Astrocyte of the spinal cord (primary cell): Measurements from ENCODE around the gene PCSK2.

Source experiments
- DNase-seq: peaks from one replicate; pipeline ENCODE4 v3.0.0; 2011; ENCODE audit warnings: low read depth, low spot score
- H3K4me3 ChIP-seq: 2 replicates; pipeline ENCODE4 v1.5.1; 2011; ENCODE audit warnings: low read depth, mild to moderate bottlenecking, low read length, moderate library complexity
- CTCF ChIP-seq: IDR thresholded peaks from 2 replicates; pipeline ENCODE4 v1.5.1; 2012; ENCODE audit warnings: low read depth, mild to moderate bottlenecking, low read length, inconsistent platforms
- in situ Hi-C: cut with HindIII; loops from 2 replicates; pipeline ENCODE4 v1.10.0; 2017; ENCODE audit warnings: low sequenced_read_pairs

Gene PCSK2

GRCh38 chr20:17457588-17458190 is 230.8 kb downstream of the PCSK2 start:
- H3K4me3 ChIP-seq = no peak overlapping the region
- DNase-seq = no peak
- in situ Hi-C loops = no loop called here
- TF ChIP-seq CTCF = no peak

GRCh38 chr20:17460119-17460518 is 233.3 kb downstream of the PCSK2 start:
- TF ChIP-seq CTCF = no peak
- H3K4me3 ChIP-seq = no peak overlapping the region
- in situ Hi-C loops = no loop called here
- no peak for DNase-seq

- H3K4me3 ChIP-seq = no peak overlapping the region
- DNase-seq = no peak
- no peak for TF ChIP-seq CTCF
- in situ Hi-C loops = no loop called here
These were observed 235.1 kb downstream of the PCSK2 start for GRCh38 chr20:17461941-17462340.

- H3K4me3 ChIP-seq = no peak overlapping the region
- no peak for TF ChIP-seq CTCF
- in situ Hi-C loops = no loop called here
- DNase-seq = no peak
These were observed 236.9 kb downstream of the PCSK2 start for GRCh38 chr20:17463711-17464110.

- no peak overlapping the region for H3K4me3 ChIP-seq
- no peak for TF ChIP-seq CTCF
- in situ Hi-C loops = no loop called here
- DNase-seq = no peak
These were observed 238.4 kb downstream of the PCSK2 start for GRCh38 chr20:17465236-17465635.

- in situ Hi-C loops = no loop called here
- TF ChIP-seq CTCF = no peak
- DNase-seq = no peak
- no peak overlapping the region for H3K4me3 ChIP-seq
These were observed 239.8 kb downstream of the PCSK2 start for GRCh38 chr20:17466641-17467040.
